K562 (cell line): ENCODE data around the gene SLC25A5. TPM values are rescaled to one million over a fixed set of nuclear protein-coding genes. Genes with fewer than 3 reads are reported as not detected.
A peak's percentile ranks its signal among the peaks of the same experiment; 100 is the strongest.

Experiments
- CAMTA2 ChIP-seq: fragments of 250-450 bp; sonication (Bioruptor Pico); conservative IDR thresholded peaks from 2 replicates; pipeline ENCODE4 v1.5.1; 2022
- CBX1 ChIP-seq: sonication (generic); IDR thresholded peaks from 2 replicates; pipeline ENCODE4 v1.6.1; 2016; ENCODE audit warnings: antibody characterized with exemption, low read depth, mild to moderate bottlenecking
- CHD4 ChIP-seq: fragments of 200-600 bp; sonication (generic); IDR thresholded peaks from 3 replicates; pipeline ENCODE4 v1.6.1; 2012; ENCODE audit warnings: low read depth, mild to moderate bottlenecking, mixed read lengths, low read length, inconsistent platforms; ENCODE audit not compliant: insufficient read depth, insufficient replicate concordance, poor library complexity, severe bottlenecking
- CSDE1 ChIP-seq, 2 experiments: fragments of 450-650 bp; IDR thresholded peaks; 2 replicates each; pipeline ENCODE4 v1.6.1; 2016; ENCODE audit warnings: mild to moderate bottlenecking in 1 of 2
- DACH1 ChIP-seq: fragments of 450-650 bp; IDR thresholded peaks from 2 replicates; pipeline ENCODE4 v1.6.1; 2018; ENCODE audit not compliant: partially characterized antibody
- DNMT1 ChIP-seq: fragments of 450-650 bp; IDR thresholded peaks from 2 replicates; pipeline ENCODE4 v1.6.1; 2016; ENCODE audit warnings: antibody characterized with exemption, mild to moderate bottlenecking
- FOXK2 ChIP-seq, 2 experiments: fragments of 450-650 bp; IDR thresholded peaks in 1 of 2; conservative IDR thresholded peaks in 1 of 2; 2 replicates each; pipeline ENCODE4 v1.6.1; 2016; ENCODE audit warnings: low read depth in 2 of 2, mild to moderate bottlenecking in 1 of 2
- FOXO4 ChIP-seq: fragments of 450-650 bp; formaldehyde crosslinking; IDR thresholded peaks from 2 replicates; pipeline ENCODE4 v1.4.0; 2020; ENCODE audit warnings: mild to moderate bottlenecking, moderate library complexity
- HNRNPUL1 ChIP-seq: fragments of 200-400 bp; formaldehyde crosslinking; IDR thresholded peaks from 2 replicates; pipeline ENCODE4 v1.6.1; 2017; ENCODE audit warnings: low read length
- HOXB6 ChIP-seq: fragments of 250-450 bp; sonication (Bioruptor Pico); IDR thresholded peaks from 2 replicates; pipeline ENCODE4 v1.5.1; 2022; ENCODE audit warnings: mild to moderate bottlenecking, borderline replicate concordance
- NRF1 ChIP-seq, 2 experiments: fragments of 450-650 bp; IDR thresholded peaks in 1 of 2; conservative IDR thresholded peaks in 1 of 2; 2 replicates each; pipeline ENCODE4 v1.6.1; 2014; ENCODE audit warnings: mild to moderate bottlenecking in 2 of 2
- PTTG1 ChIP-seq: fragments of 450-650 bp; IDR thresholded peaks from 2 replicates; pipeline ENCODE4 v1.6.1; 2016; ENCODE audit warnings: low read depth, mild to moderate bottlenecking, missing genetic modification characterization, missing compliant biosample characterization
- RBM25 ChIP-seq: fragments of 200-400 bp; formaldehyde crosslinking; IDR thresholded peaks from 2 replicates; pipeline ENCODE4 v1.6.1; 2018; ENCODE audit warnings: low read length, low read depth, moderate library complexity; ENCODE audit not compliant: severe bottlenecking
- ZBTB40 ChIP-seq, 2 experiments: fragments of 450-650 bp in 1 of 2; sonication (generic) in 1 of 2; formaldehyde crosslinking in 1 of 2; IDR thresholded peaks; 2 replicates each; pipeline versions ENCODE4 v1.7.1 to v1.9.0; 2016 to 2022; ENCODE audit warnings: inconsistent platforms in 1 of 2, mild to moderate bottlenecking in 1 of 2, missing genetic modification reagents in 1 of 2
- ZNF175 ChIP-seq: fragments of 200-800 bp; sonication (Bioruptor generic); IDR thresholded peaks from 2 replicates; pipeline ENCODE4 v1.6.1; 2016; ENCODE audit warnings: low read depth, mild to moderate bottlenecking, missing genetic modification characterization, missing compliant biosample characterization
- ZNF23 ChIP-seq: fragments of 250-450 bp; sonication (Bioruptor Pico); IDR thresholded peaks from 2 replicates; pipeline ENCODE4 v1.4.0; 2020; ENCODE audit warnings: mild to moderate bottlenecking
- polyA plus RNA-seq, 8 experiments: library from polyadenylated mRNA; depleted of rRNA in 4 of 8; stranded (reverse) in 5 of 8; unstranded in 3 of 8; fragments of >200 nt; fragmentation: Nextera tagmentation in 2 of 8; fragmentation: Illumina TruSeq in 1 of 8; extraction: Ambion mirVana in 2 of 8; extraction: Trizol in 1 of 8; gene quantifications; 2 replicates each; pipeline versions ENCODE4 v1.2.1 to v1.2.3, GENCODE V29; 2011 to 2014; ENCODE audit warnings: inconsistent platforms in 1 of 8, missing spikeins in 1 of 8
- total RNA-seq, 7 experiments: library from RNA; depleted of rRNA in 6 of 7; stranded (reverse); fragments of >200 nt in 6 of 7; fragmentation: Illumina TruSeq in 2 of 7; extraction: Trizol in 2 of 7; gene quantifications; 2 replicates each; pipeline versions ENCODE4 v1.2.1 to v1.2.3, GENCODE V29; 2011 to 2021; ENCODE audit warnings: low replicate concordance in 1 of 7

The SLC25A5 gene
- total and polyA plus RNA-seq, 9 of the 15 experiments (the other 6 are each of a cell fraction or from before 2014, with no cell fraction given) = 470 to 5,247 (median 596) TPM

- TF ChIP-seq CHD4 (no peak), FOXO4 (CRISPR knock-in tag) (no peak), NRF1 (conservative IDR thresholded peaks at IDR 0.05 in 1 of 2, IDR thresholded peaks at IDR 0.05 in 1 of 2) (peak; percentile 62 to 64; a peak in 3 of 4 replicates), ZNF23 (no peak), HOXB6 (no peak), HNRNPUL1 (no peak), ZBTB40 (IDR thresholded peaks at IDR 0.05) (peak; percentile 85), ZBTB40 (CRISPR knock-in tag; IDR thresholded peaks at IDR 0.05) (no peak), CBX1 (0 out of 2 replicates have a peak, but pooled peaks have one; percentile 76), DACH1 (no peak), FOXK2 (conservative IDR thresholded peaks at IDR 0.05 in 1 of 2, IDR thresholded peaks at IDR 0.05 in 1 of 2; ENCODE audit: low read depth in 2 of 2) (0 out of 4 replicates have a peak, but pooled peaks of 1 of the 2 experiments have one; percentile 16), PTTG1 (tag) (no peak), CAMTA2 (no peak), RBM25 (peak; percentile 59), DNMT1 (no peak), ZNF175 (no peak), CSDE1 (IDR thresholded peaks at IDR 0.05) (no peak)
Measured at GRCh38 chrX:119467842-119468550, at the start of gene SLC25A5 (continued).
